Vagina (tissue), 2 donors: ENCODE measurements around the gene RCC2.

Experiments used
- POLR2A ChIP-seq, 2 donors: fragments of 450-650 bp; IDR thresholded peaks; one replicate each; pipeline ENCODE4 v1.6.1; 2017; ENCODE audit warnings: antibody characterized with exemption in 2 of 2, mild to moderate bottlenecking in 2 of 2, moderate library complexity in 2 of 2
- POLR2AphosphoS5 ChIP-seq, 2 donors: sonication (generic); formaldehyde crosslinking; IDR thresholded peaks; one replicate each; pipeline ENCODE4 v1.9.0; 2017; ENCODE audit warnings: antibody characterized with exemption in 2 of 2, mild to moderate bottlenecking in 2 of 2, low read depth in 1 of 2; ENCODE audit not compliant: insufficient read depth in 1 of 2
- TF ChIP-seq, protein P1 (sequence below), 3 experiments: fragments of 450-650 bp in 2 of 3; fragments of 200-600 bp in 1 of 3; sonication (generic) in 1 of 3; IDR thresholded peaks; one replicate each; pipeline ENCODE4 v1.5.1; 2017 to 2019; ENCODE audit warnings: antibody characterized with exemption in 3 of 3, mild to moderate bottlenecking in 2 of 3, moderate library complexity in 2 of 3

DNA sequence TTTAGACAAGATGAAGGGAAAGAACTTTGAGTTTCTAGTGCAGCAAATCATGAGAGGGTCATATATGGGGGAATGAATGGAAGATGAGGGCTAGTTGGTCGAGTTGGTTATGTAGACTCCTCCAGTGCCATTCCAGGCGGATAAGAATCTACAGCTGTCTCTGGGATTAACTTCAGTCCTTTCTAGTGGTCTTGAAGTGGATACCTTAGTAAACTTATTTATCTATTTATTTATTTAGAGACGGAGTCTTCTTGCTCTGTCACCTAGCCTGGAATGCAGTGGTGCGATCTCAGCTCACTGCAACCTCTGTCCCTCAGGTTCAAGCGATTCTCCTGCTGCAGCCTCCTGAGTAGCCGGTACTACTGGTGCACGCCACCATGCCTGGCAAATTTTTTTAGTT, 41.4 kb upstream of the RCC2 start:
- TF ChIP-seq, protein P1, sequence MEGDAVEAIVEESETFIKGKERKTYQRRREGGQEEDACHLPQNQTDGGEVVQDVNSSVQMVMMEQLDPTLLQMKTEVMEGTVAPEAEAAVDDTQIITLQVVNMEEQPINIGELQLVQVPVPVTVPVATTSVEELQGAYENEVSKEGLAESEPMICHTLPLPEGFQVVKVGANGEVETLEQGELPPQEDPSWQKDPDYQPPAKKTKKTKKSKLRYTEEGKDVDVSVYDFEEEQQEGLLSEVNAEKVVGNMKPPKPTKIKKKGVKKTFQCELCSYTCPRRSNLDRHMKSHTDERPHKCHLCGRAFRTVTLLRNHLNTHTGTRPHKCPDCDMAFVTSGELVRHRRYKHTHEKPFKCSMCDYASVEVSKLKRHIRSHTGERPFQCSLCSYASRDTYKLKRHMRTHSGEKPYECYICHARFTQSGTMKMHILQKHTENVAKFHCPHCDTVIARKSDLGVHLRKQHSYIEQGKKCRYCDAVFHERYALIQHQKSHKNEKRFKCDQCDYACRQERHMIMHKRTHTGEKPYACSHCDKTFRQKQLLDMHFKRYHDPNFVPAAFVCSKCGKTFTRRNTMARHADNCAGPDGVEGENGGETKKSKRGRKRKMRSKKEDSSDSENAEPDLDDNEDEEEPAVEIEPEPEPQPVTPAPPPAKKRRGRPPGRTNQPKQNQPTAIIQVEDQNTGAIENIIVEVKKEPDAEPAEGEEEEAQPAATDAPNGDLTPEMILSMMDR (IDR thresholded peaks at IDR 0.05): no peak
- no peak for TF ChIP-seq POLR2AphosphoS5 (IDR thresholded peaks at IDR 0.05; ENCODE audit: insufficient read depth in 1 of 2, low read depth in 1 of 2)
- no peak for TF ChIP-seq POLR2A (IDR thresholded peaks at IDR 0.05)
